ENCODE data around the gene ADK. TPM values are rescaled to one million over a fixed set of nuclear protein-coding genes. Genes with fewer than 3 reads are reported as not detected.

The ADK gene
- total and polyA plus RNA-seq, 8 donors = 44.8 to 68.6 (median 57.5) TPM

DNA sequence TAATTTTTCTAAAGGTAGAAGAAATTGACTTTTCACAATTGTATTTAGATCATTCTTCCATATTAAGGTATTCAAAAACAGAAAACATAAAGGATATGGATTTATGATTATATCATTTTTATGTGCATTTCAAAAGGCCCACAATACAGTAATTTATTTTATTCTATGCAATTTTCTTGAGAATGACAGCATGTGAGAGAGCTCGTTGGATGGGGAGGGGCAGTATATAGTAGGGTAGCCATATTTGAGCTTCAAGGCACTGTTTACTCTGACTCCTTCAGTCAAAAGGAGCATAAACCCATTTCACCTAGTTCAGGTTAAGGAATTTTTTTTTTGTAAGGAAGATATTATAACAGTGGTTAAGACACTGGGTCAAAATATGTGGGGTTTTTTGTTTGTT, 534.5 kb downstream of the ADK start:
- Histone ChIP-seq H3K4me1 (no peaks in the 10 kb centered on the region), H3K27ac (no peak overlapping the region), H3K27me3 (no peaks in the 10 kb centered on the region), H3K4me3 (no peak overlapping the region), H3K36me3 (peaks cover 0 to 4% of the 10 kb centered on the region in 2 donors), H3K9me3 (no peaks in the 10 kb centered on the region)
- DNase-seq (no peak), ATAC-seq (no peak)
- TF ChIP-seq, protein P1, sequence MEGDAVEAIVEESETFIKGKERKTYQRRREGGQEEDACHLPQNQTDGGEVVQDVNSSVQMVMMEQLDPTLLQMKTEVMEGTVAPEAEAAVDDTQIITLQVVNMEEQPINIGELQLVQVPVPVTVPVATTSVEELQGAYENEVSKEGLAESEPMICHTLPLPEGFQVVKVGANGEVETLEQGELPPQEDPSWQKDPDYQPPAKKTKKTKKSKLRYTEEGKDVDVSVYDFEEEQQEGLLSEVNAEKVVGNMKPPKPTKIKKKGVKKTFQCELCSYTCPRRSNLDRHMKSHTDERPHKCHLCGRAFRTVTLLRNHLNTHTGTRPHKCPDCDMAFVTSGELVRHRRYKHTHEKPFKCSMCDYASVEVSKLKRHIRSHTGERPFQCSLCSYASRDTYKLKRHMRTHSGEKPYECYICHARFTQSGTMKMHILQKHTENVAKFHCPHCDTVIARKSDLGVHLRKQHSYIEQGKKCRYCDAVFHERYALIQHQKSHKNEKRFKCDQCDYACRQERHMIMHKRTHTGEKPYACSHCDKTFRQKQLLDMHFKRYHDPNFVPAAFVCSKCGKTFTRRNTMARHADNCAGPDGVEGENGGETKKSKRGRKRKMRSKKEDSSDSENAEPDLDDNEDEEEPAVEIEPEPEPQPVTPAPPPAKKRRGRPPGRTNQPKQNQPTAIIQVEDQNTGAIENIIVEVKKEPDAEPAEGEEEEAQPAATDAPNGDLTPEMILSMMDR (IDR thresholded peaks at IDR 0.05) = no peak
- intact Hi-C loops (cut with DNase I) = no loop called here

DNA sequence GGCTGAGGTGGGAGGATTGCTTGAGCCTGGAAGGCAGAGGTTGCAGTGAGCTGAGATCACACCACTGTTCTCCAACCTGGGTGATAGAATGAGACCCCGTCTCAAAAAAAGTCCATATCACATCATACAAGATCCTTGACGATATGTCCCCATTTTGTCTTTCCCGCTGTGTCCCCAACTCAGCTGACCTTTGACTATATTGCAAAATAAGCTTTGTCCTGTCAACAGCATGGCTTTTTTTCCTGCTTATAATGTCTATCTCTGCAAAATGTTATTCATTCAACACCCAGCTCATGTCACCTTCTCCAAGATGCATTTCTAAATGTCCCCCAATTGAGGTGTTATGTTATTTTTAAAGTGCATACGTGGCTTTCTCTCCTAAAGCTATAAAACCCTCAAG, 539.4 kb downstream of the ADK start:
- no peak for DNase-seq
- H3K27ac ChIP-seq = no peak overlapping the region
- H3K36me3 ChIP-seq = peaks cover 0 to 4% of the 10 kb centered on the region in 2 donors
- intact Hi-C loops (cut with DNase I) = no loop called here
- TF ChIP-seq, protein P1 (IDR thresholded peaks at IDR 0.05) = no peak
- no peaks in the 10 kb centered on the region for H3K9me3 ChIP-seq
- no peak for ATAC-seq
- no peaks in the 10 kb centered on the region for H3K27me3 ChIP-seq
- H3K4me1 ChIP-seq = no peaks in the 10 kb centered on the region
- no peak overlapping the region for H3K4me3 ChIP-seq

DNA sequence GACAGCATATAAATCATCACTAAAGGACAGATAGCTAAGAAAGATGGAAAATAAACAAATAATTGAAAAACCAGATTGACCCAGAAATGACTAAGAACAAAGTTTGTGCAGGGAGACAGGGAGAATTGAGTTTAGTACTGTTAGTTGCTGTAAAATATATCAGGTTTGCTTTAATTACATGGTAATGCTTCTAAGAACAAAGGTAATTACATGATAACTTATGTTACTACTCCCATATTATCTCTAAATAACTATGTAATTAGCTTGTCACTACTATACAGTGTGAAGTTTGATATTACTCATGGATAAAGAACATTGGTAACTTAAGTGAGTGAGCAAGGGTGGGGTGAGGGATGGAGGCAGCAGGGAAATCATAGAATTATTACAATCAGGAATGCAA, 540.1 kb downstream of the ADK start:
- intact Hi-C loops (cut with DNase I) = no loop called here
- H3K36me3 ChIP-seq = peaks cover 0 to 4% of the 10 kb centered on the region in 2 donors

DNA sequence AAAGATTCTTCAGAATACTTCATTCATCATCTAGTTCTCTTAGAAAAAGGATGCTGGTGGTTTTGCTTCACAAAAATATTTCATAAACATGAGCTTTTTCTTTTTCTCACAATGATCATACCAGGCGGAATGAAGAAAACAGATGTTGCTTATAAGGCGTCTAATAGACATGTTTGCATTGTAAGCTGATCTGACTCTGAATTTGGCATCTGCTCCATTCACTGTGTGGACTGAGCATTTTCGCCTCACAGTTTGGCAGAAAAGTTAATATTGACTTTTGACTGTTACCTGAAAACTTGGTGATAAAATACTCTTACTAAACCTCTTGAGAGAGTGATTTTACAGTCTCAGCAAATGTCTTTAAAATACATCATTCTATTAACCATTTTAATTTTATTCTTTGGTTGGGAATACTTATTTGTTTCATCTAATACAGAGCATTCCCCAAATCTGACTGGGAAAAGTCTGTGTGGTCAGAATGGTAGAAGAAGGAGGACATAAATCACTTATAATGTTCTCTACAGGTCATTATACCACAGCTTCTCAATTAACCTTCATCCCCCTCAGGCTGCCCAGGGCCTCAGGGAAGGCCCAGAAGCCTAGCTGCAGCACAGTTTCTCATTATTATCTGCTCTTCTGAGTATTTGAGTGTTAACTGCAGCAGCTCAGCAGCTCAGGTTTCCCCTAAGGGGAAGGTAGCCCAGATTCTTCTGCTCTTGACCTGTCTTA, 553.8 kb downstream of the ADK start:
- ATAC-seq (peak; percentile 78), DNase-seq (peak in 2 of 4 donors; percentile 40 to 60)
- no peak overlapping the region for H3K27ac ChIP-seq
- intact Hi-C loops (cut with DNase I) = no loop called here
- TF ChIP-seq, protein P1 (IDR thresholded peaks at IDR 0.05) = no peak
- no peaks in the 10 kb centered on the region for H3K27me3 ChIP-seq
- no peaks in the 10 kb centered on the region for H3K9me3 ChIP-seq
- H3K36me3 ChIP-seq = peaks cover 0 to 8% of the 10 kb centered on the region in 2 donors
- no peak overlapping the region for H3K4me3 ChIP-seq
- no peaks in the 10 kb centered on the region for H3K4me1 ChIP-seq

More for the DNA sequence above, 540.1 kb downstream of the ADK start:
- no peak for ATAC-seq
- H3K4me3 ChIP-seq = no peak overlapping the region
- no peaks in the 10 kb centered on the region for H3K4me1 ChIP-seq
- no peaks in the 10 kb centered on the region for H3K9me3 ChIP-seq
- H3K27me3 ChIP-seq = no peaks in the 10 kb centered on the region
- no peak for DNase-seq
- TF ChIP-seq, protein P1 (IDR thresholded peaks at IDR 0.05) = no peak
- H3K27ac ChIP-seq = no peak overlapping the region

DNA sequence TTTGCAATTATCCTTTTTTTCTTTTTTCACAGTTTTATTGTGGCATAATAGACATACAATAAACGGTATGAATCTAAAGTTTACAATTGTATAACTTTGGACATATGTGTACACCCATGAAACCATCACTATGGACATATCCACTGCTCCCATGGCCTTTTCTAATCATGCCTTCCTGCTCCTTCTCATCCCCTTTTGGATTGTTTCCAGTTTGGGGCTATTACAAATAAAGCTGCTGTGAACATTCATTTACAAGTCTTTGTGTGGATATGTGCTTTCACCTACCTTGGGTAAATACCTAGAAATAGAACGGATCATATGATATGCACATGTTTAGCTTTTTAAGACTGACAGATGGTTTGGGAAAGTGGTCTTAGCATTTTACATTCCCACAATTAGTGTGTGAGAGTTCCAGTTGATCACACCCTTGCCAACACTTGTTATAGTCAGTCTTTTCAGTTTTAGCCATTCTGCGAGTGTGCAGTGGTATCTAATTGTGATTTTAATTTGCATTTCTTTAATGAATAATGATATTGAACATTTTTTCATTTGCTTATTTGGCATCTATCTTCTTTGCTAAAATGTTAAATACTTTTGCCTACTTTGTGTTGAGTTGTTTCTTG, 554.4 kb downstream of the ADK start:
- Histone ChIP-seq H3K4me3 (no peak overlapping the region), H3K27me3 (no peaks in the 10 kb centered on the region), H3K27ac (no peak overlapping the region), H3K4me1 (no peaks in the 10 kb centered on the region), H3K36me3 (peaks cover 0 to 9% of the 10 kb centered on the region in 2 donors), H3K9me3 (no peaks in the 10 kb centered on the region)
- DNase-seq (no peak), ATAC-seq (no peak)
- TF ChIP-seq, protein P1 (IDR thresholded peaks at IDR 0.05) = no peak
- intact Hi-C loops (cut with DNase I) = no loop called here
